AG04450 (cell line): Measurements from ENCODE around the gene RPS19BP1. TPM values are rescaled to one million over a fixed set of nuclear protein-coding genes. Genes with fewer than 3 reads are reported as not detected.

Experiments
- CTCF ChIA-PET: fragments of 300-600, 350-600 bp; formaldehyde crosslinking; extraction: SDS; loops from one replicate; lab custom pipeline; 2022; ENCODE audit warnings: antibody characterized with exemption, inconsistent platforms; lab: Charles Lee
- POLR2A ChIA-PET: fragments of 350-600 bp; formaldehyde crosslinking; extraction: SDS; loops from one replicate; lab custom pipeline; 2021; ENCODE audit warnings: antibody characterized with exemption, inconsistent platforms; lab: Yijun Ruan, JAX
- DNase-seq: peaks from one replicate; pipeline ENCODE4 v3.0.0-alpha.2; 2011; ENCODE audit warnings: low read depth, low spot score
- H3K27ac ChIP-seq: one replicate; pipeline ENCODE4 v1.5.1; 2012; ENCODE audit warnings: low read depth, low read length, control low read depth
- H3K27me3 ChIP-seq: one replicate; pipeline ENCODE4 v1.6.0; 2012; ENCODE audit warnings: low read length; ENCODE audit not compliant: control insufficient read depth, insufficient read depth
- H3K4me3 ChIP-seq: 2 replicates; pipeline ENCODE4 v1.5.1; 2011; ENCODE audit warnings: mild to moderate bottlenecking, low read depth, low read length, control low read depth
- H3K9me3 ChIP-seq: 2 replicates; pipeline ENCODE4 v1.5.1; 2012; ENCODE audit warnings: low read length; ENCODE audit not compliant: control insufficient read depth, insufficient read depth
- CTCF ChIP-seq: IDR thresholded peaks from 2 replicates; pipeline ENCODE4 v1.5.1; 2011; ENCODE audit warnings: low read depth, low read length, control low read depth, inconsistent platforms
- polyA plus RNA-seq: library from polyadenylated mRNA; depleted of rRNA; stranded (reverse); fragments of >200 nt; gene quantifications from 2 replicates; pipeline ENCODE4 v1.2.3, GENCODE V29; 2011

Gene RPS19BP1
- polyA plus RNA-seq, 1 experiment, result 50.8 TPM

- H3K27ac ChIP-seq, result no peak overlapping the region
- CTCF ChIA-PET, result interaction anchor here (0.5 to 3.3 kb wide), 38 partner anchors 9 to 1089 kb away, joined by 3 to 41 read pairs (median 4); partner anchors contain the start of genes ATF4, RPL3, TAB1 and TNRC6B
- POLR2A ChIA-PET, result interaction anchor here (0.5 to 4.1 kb wide), 10 partner anchors 9 to 816 kb away, joined by 3 to 44 read pairs (median 4); partner anchors contain the start of genes ATF4, MIEF1 and RPL3
- H3K27me3 ChIP-seq, result no peaks in the 10 kb centered on the region
- DNase-seq, result peak; percentile 84
- H3K9me3 ChIP-seq, result no peaks in the 10 kb centered on the region; the same call in 1 of the 2 replicates
- TF ChIP-seq CTCF, result peak; percentile 99
- H3K4me3 ChIP-seq, result peak overlapping the region; percentile 29; the same call in 1 of the 2 replicates
These were observed 3.7 kb downstream of the RPS19BP1 start for GRCh38 chr22:39528681-39529486.

- Histone ChIP-seq H3K9me3 (no peaks in the 10 kb centered on the region; the same call in 1 of the 2 replicates), H3K27me3 (no peaks in the 10 kb centered on the region), H3K4me3 (no peak overlapping the region), H3K27ac (peak overlapping the region; percentile 21)
- ChIA-PET CTCF (interaction anchor here (0.8 to 3.3 kb wide), 18 partner anchors 8 to 649 kb away, joined by 3 to 41 read pairs (median 6); partner anchors contain the start of genes ATF4, RPL3, TAB1 and TNRC6B), POLR2A (interaction anchor here (0.5 to 4.1 kb wide), 8 partner anchors 8 to 734 kb away, joined by 3 to 44 read pairs (median 4); partner anchors contain the start of genes ATF4 and MIEF1)
- DNase-seq, result no peak
- no peak for TF ChIP-seq CTCF
These were observed 4.4 kb downstream of the RPS19BP1 start for GRCh38 chr22:39528080-39528661.

DNA sequence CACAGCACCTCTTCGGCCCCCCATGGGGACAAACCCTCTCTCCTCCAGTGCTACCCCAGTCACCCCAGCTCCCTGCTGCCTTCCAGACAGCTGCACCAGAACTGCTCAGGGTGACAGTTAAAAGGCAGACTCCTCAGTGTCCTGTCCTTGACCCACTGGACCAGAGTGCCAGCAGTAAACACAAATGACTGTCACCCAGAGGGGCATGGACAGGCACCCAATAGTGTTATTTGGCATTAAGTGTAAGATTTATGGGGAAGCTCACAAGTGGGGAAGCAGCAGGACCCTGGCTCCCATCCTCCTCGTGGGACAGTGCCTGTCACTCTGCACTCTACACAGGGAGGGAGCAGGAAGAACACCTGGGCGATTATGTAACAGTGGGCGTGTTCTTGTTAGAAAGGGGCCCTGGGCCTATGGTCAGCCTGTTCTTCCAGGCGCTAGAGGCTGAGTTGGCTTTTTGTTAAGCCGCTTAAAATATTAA is 5.0 kb downstream of the RPS19BP1 start:
- ChIA-PET POLR2A (interaction anchor here (0.6 to 1.8 kb wide), 3 partner anchors 30 to 512 kb away, joined by 3 to 5 read pairs (median 5); no protein-coding TSS in a partner anchor), CTCF (interaction anchor here (0.8 to 3.3 kb wide), 2 partner anchors 31 to 34 kb away, joined by 3 to 41 read pairs; no protein-coding TSS in a partner anchor)
- no peak overlapping the region for H3K4me3 ChIP-seq
- H3K9me3 ChIP-seq, result no peaks in the 10 kb centered on the region; the same call in 1 of the 2 replicates
- no peak for DNase-seq
- no peaks in the 10 kb centered on the region for H3K27me3 ChIP-seq
- TF ChIP-seq CTCF, result no peak
- peak overlapping the region; percentile 21 for H3K27ac ChIP-seq

GRCh38 chr22:39526736-39527171 is 5.8 kb downstream of the RPS19BP1 start:
- H3K27me3 ChIP-seq, result no peaks in the 10 kb centered on the region
- CTCF ChIA-PET, result interaction anchor here (0.8 kb wide), 1 partner anchor 30 kb away, joined by 3 read pairs; no protein-coding TSS in a partner anchor
- TF ChIP-seq CTCF, result no peak
- POLR2A ChIA-PET, result interaction anchor here (0.5 to 1.8 kb wide), 4 partner anchors 9 to 635 kb away, joined by 3 to 5 read pairs (median 3); no protein-coding TSS in a partner anchor
- no peaks in the 10 kb centered on the region for H3K9me3 ChIP-seq
- no peak overlapping the region for H3K4me3 ChIP-seq
- no peak overlapping the region for H3K27ac ChIP-seq
- no peak for DNase-seq
